Natural killer cell (primary cell): Measurements from ENCODE around the gene SLC49A3. TPM values are rescaled to one million over a fixed set of nuclear protein-coding genes. Genes with fewer than 3 reads are reported as not detected.

ENCODE experiments used
- ATAC-seq, 3 donors: fragments of 150-1000 bp in 2 of 3; fragments of 200-7000 bp in 1 of 3; cut with Tn5 transposase; 1 replicate in 1 of 3; 2 replicates in 2 of 3; pipeline ENCODE4 v1.10.0; 2021; ENCODE audit warnings: mild to moderate bottlenecking in 2 of 3, moderate library complexity in 2 of 3
- DNase-seq, 2 donors: peaks; one replicate each; pipeline versions ENCODE4 v3.0.0 to v3.0.0-alpha.2; 2013 to 2021; ENCODE audit warnings: mixed read lengths in 1 of 2
- H3K27ac ChIP-seq: one replicate; pipeline ENCODE4 v1.5.1; 2013; ENCODE audit warnings: mild to moderate bottlenecking, low read length
- H3K27me3 ChIP-seq: one replicate; pipeline ENCODE4 v1.6.1; 2013; ENCODE audit warnings: low read length; ENCODE audit not compliant: control insufficient read depth, insufficient read depth
- H3K36me3 ChIP-seq: one replicate; pipeline ENCODE4 v1.6.1; 2013; ENCODE audit warnings: low read length; ENCODE audit not compliant: control insufficient read depth, insufficient read depth
- H3K4me1 ChIP-seq: one replicate; pipeline ENCODE4 v1.6.1; 2013; ENCODE audit warnings: low read length; ENCODE audit not compliant: control insufficient read depth, insufficient read depth
- H3K4me3 ChIP-seq: one replicate; pipeline ENCODE4 v1.5.1; 2013; ENCODE audit warnings: low read length
- H3K9me3 ChIP-seq: one replicate; pipeline ENCODE4 v1.6.1; 2013; ENCODE audit warnings: low read length; ENCODE audit not compliant: control insufficient read depth, insufficient read depth
- H3K27ac Mint-ChIP-seq, 2 donors: one replicate each; pipeline ENCODE4 v1.8.0; 2022; ENCODE audit warnings: mild to moderate bottlenecking in 2 of 2, mixed read lengths in 2 of 2, moderate library complexity in 1 of 2
- H3K27me3 Mint-ChIP-seq, 2 donors: one replicate each; pipeline ENCODE4 v1.8.0; 2022; ENCODE audit warnings: low read depth in 2 of 2, mixed read lengths in 2 of 2
- H3K36me3 Mint-ChIP-seq: one replicate; pipeline ENCODE4 v1.8.0; 2022; ENCODE audit warnings: mixed read lengths
- H3K4me1 Mint-ChIP-seq, 2 donors: one replicate each; pipeline ENCODE4 v1.8.0; 2022; ENCODE audit warnings: mixed read lengths in 2 of 2
- H3K4me3 Mint-ChIP-seq: one replicate; pipeline ENCODE4 v1.8.0; 2022; ENCODE audit warnings: mild to moderate bottlenecking, moderate library complexity, mixed read lengths
- H3K9me3 Mint-ChIP-seq, 2 donors: one replicate each; pipeline ENCODE4 v1.8.0; 2022; ENCODE audit warnings: mixed read lengths in 2 of 2
- WGBS: methylation state at CpG from one replicate; pipeline ENCODE4 v1.1.7; 2013; ENCODE audit warnings: missing lambda C conversion rate; ENCODE audit not compliant: insufficient coverage; 5-methylcytosine and 5-hydroxymethylcytosine counted together
- intact Hi-C: fragments of 100-400 bp; cut with micrococcal nuclease; formaldehyde crosslinking; loops from one replicate; pipeline ENCODE4 v1.14.2; 2022
- total RNA-seq, 4 donors: library from RNA; stranded (reverse); fragments of 120-200 nt in 1 of 4; gene quantifications; one replicate each; pipeline versions ENCODE4 v1.2.3 to v1.2.4, GENCODE V29; 2013 to 2022
- TF ChIP-seq, protein P1 (sequence below): fragments of 200-600 bp; IDR thresholded peaks from one replicate; pipeline ENCODE4 v1.8.0; 2022; ENCODE audit warnings: antibody characterized with exemption

The SLC49A3 gene
- total RNA-seq, 3 donors from 2014 or later (not counting 1 experiment from before 2014, with no cell fraction given) = 10.0 to 14.9 (median 10.4) TPM

GRCh38 chr4:658681-659667 is 30.0 kb downstream of the SLC49A3 start:
- Histone ChIP-seq H3K36me3 (no peaks in the 10 kb centered on the region), H3K4me1 (peaks cover 11% of the 10 kb centered on the region), H3K4me3 (no peak overlapping the region), H3K27ac (no peak overlapping the region), H3K9me3 (no peaks in the 10 kb centered on the region), H3K27me3 (no peaks in the 10 kb centered on the region)
- no peaks in the 10 kb centered on the region for H3K27me3 Mint-ChIP-seq
- DNase-seq (no peak), ATAC-seq (no peak)
- intact Hi-C loops = no loop called here
- TF ChIP-seq, protein P1, sequence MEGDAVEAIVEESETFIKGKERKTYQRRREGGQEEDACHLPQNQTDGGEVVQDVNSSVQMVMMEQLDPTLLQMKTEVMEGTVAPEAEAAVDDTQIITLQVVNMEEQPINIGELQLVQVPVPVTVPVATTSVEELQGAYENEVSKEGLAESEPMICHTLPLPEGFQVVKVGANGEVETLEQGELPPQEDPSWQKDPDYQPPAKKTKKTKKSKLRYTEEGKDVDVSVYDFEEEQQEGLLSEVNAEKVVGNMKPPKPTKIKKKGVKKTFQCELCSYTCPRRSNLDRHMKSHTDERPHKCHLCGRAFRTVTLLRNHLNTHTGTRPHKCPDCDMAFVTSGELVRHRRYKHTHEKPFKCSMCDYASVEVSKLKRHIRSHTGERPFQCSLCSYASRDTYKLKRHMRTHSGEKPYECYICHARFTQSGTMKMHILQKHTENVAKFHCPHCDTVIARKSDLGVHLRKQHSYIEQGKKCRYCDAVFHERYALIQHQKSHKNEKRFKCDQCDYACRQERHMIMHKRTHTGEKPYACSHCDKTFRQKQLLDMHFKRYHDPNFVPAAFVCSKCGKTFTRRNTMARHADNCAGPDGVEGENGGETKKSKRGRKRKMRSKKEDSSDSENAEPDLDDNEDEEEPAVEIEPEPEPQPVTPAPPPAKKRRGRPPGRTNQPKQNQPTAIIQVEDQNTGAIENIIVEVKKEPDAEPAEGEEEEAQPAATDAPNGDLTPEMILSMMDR = no peak
- WGBS = 96% methylated on average over 32 of the region's 32 CpGs
- no peak overlapping the region for H3K4me3 Mint-ChIP-seq
- no peaks in the 10 kb centered on the region for H3K36me3 Mint-ChIP-seq
- H3K9me3 Mint-ChIP-seq = peaks cover 0 to 2% of the 10 kb centered on the region in 2 donors
- H3K27ac Mint-ChIP-seq = no peak overlapping the region
- H3K4me1 Mint-ChIP-seq = peaks cover 0 to 7% of the 10 kb centered on the region in 2 donors

GRCh38 chr4:657834-658667 is 30.9 kb downstream of the SLC49A3 start:
- Histone ChIP-seq H3K4me3 (no peak overlapping the region), H3K36me3 (no peaks in the 10 kb centered on the region), H3K9me3 (no peaks in the 10 kb centered on the region), H3K27me3 (no peaks in the 10 kb centered on the region), H3K4me1 (peaks cover 6% of the 10 kb centered on the region), H3K27ac (no peak overlapping the region)
- intact Hi-C loops = no loop called here
- TF ChIP-seq, protein P1 = no peak
- no peak for ATAC-seq
- no peaks in the 10 kb centered on the region for H3K36me3 Mint-ChIP-seq
- H3K27ac Mint-ChIP-seq = no peak overlapping the region
- H3K9me3 Mint-ChIP-seq = peaks cover 0 to 2% of the 10 kb centered on the region in 2 donors
- 91% methylated on average over 27 of the region's 27 CpGs for WGBS
- peaks cover 0 to 3% of the 10 kb centered on the region in 2 donors for H3K4me1 Mint-ChIP-seq
- no peak overlapping the region for H3K4me3 Mint-ChIP-seq
- DNase-seq = no peak
- no peaks in the 10 kb centered on the region for H3K27me3 Mint-ChIP-seq

DNA sequence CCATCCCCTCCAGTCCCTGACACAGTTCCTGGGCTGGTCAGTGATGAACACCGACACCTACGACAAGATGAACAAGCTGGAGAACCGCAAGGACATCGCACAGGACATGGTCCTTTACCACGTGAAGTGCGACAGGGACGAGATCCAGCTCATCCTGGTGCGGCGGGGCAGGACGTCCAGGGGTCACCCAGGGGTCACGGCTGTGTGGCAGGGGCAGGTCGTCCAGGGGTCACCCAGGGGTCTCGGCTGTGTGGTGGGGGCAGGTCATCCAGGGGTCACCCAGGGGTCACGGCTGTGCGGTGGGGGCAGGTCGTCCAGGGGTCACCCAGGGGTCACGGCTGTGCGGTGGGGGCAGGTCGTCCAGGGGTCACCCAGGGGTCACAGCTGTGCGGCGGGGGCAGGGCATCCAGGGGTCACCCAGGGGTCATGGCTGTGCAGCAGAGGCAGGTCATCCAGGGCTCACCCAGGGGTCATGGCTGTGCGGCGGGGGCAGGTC is 31.6 kb downstream of the SLC49A3 start:
- Histone ChIP-seq H3K27ac (no peak overlapping the region), H3K4me1 (no peaks in the 10 kb centered on the region), H3K27me3 (no peaks in the 10 kb centered on the region), H3K4me3 (no peak overlapping the region), H3K9me3 (no peaks in the 10 kb centered on the region), H3K36me3 (no peaks in the 10 kb centered on the region)
- 90% methylated on average over 23 of the region's 23 CpGs for WGBS
- H3K27ac Mint-ChIP-seq = no peak overlapping the region
- intact Hi-C loops = no loop called here
- DNase-seq (no peak), ATAC-seq (no peak)
- TF ChIP-seq, protein P1 = no peak
- no peaks in the 10 kb centered on the region for H3K4me1 Mint-ChIP-seq
- no peaks in the 10 kb centered on the region for H3K27me3 Mint-ChIP-seq
- H3K36me3 Mint-ChIP-seq = no peaks in the 10 kb centered on the region
- H3K4me3 Mint-ChIP-seq = no peak overlapping the region
- H3K9me3 Mint-ChIP-seq = peaks cover 0 to 2% of the 10 kb centered on the region in 2 donors
